Measurements from ENCODE around the gene SLC37A2.
"Not testable (repeated sequence)": the region's sequence is repeated elsewhere in the genome, so short reads cannot be mapped to it uniquely, and the experiment has no call there.

SLC37A2 gene

GRCh38 chr11:125085301-125086081, 22.4 kb downstream of the SLC37A2 start:
- DNase-seq: no peak

GRCh38 chr11:125086633-125087296, 23.7 kb downstream of the SLC37A2 start:
- DNase-seq: no peak

GRCh38 chr11:125088123-125088522, 25.0 kb downstream of the SLC37A2 start:
- DNase-seq: no peak

GRCh38 chr11:125088576-125089455, 25.7 kb downstream of the SLC37A2 start:
- no peak for DNase-seq

GRCh38 chr11:125089481-125089880, 26.4 kb downstream of the SLC37A2 start:
- not testable (repeated sequence) for DNase-seq

GRCh38 chr11:125090151-125090550, 27.0 kb downstream of the SLC37A2 start:
- not testable (repeated sequence) for DNase-seq

- no peak for DNase-seq
Measured at GRCh38 chr11:125090816-125091215, 27.7 kb downstream of the SLC37A2 start.

- DNase-seq: no peak
Measured at GRCh38 chr11:125091247-125091876, 28.3 kb downstream of the SLC37A2 start.

GRCh38 chr11:125091877-125092664, 29.0 kb downstream of the SLC37A2 start:
- DNase-seq: no peak

GRCh38 chr11:125092669-125093068, 29.6 kb downstream of the SLC37A2 start:
- DNase-seq: no peak

- DNase-seq: no peak
Measured at GRCh38 chr11:125093502-125093901, 30.4 kb downstream of the SLC37A2 start.

- DNase-seq: no peak
Measured at GRCh38 chr11:125094731-125095130, 31.6 kb downstream of the SLC37A2 start.

- DNase-seq: no peak
Measured at GRCh38 chr11:125100136-125100535, 37.0 kb downstream of the SLC37A2 start.

GRCh38 chr11:125101596-125101995, 38.5 kb downstream of the SLC37A2 start:
- no peak for DNase-seq

- DNase-seq: no peak
Measured at GRCh38 chr11:125102025-125102424, 38.9 kb downstream of the SLC37A2 start.

GRCh38 chr11:125102510-125102909, 39.4 kb downstream of the SLC37A2 start:
- DNase-seq: no peak

- no peak for DNase-seq
Measured at GRCh38 chr11:125105926-125106325, 42.8 kb downstream of the SLC37A2 start.

GRCh38 chr11:125108469-125108868, 45.4 kb downstream of the SLC37A2 start:
- DNase-seq: no peak

GRCh38 chr11:125110506-125110905, 47.4 kb downstream of the SLC37A2 start:
- no peak for DNase-seq

- DNase-seq: no peak
Measured at GRCh38 chr11:125111001-125111342, 47.9 kb downstream of the SLC37A2 start.

- DNase-seq: peak; percentile 90
Measured at GRCh38 chr11:125111343-125112207, 48.5 kb downstream of the SLC37A2 start, which contains the start of gene TMEM218. Gene TMEM218 (minus strand): TSS chr11:125111626. CDS start chr11:125102241, 9,385 bp downstream.
